Forelimb muscle (tissue), 1 donor: ENCODE data around the gene BCAS3. TPM values are rescaled to one million over a fixed set of nuclear protein-coding genes. Genes with fewer than 3 reads are reported as not detected.

Experiments used
- DNase-seq: peaks from one replicate; pipeline ENCODE4 v3.0.0-alpha.2; 2013; ENCODE audit warnings: low read depth
- polyA plus RNA-seq: library from polyadenylated mRNA; unstranded; fragments of 120-200 nt; gene quantifications from one replicate; pipeline ENCODE4 v1.2.1, GENCODE V29; 2013; ENCODE audit not compliant: insufficient read length

BCAS3 gene
- polyA plus RNA-seq, 1 donor = 10.1 TPM

DNA sequence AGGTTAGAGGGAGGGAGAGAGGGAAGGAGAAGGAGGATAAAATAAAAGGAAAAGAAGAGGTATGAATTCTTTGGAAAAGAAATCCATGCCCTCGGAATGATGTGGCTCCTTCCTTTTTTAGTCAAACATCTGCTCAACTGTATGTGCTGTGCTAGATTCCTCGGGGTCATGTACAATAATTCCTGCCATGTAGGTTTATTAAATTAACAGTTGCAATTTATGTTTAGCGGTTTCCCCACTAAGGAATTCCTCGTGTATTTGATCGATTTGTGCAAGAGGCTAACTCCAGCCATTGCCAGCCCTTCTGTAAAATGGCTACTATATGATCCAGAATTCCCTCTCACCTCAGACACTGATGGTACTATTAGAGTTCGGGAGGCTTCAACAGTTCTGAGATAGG is 639.0 kb downstream of the BCAS3 start:
- DNase-seq = no peak

DNA sequence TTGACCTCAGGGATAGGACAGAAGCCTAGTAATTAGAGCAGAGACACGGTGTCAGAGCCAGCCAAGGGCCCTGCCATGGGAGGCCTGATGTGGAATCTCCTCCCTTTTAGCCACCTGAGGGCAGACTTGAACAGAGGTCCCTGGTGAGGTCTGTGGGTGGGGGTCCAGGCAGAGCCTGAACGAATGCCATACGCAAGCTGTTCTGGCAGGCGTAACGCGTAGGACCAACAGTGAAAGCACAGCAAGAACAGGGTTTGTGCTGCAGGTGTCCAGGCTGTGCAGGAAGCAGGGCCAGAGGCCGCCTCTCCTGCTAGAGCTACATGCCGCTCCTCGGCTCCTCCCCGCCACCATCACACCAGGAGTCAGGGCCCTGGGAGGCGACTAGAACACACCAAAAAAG is 640.1 kb downstream of the BCAS3 start:
- no peak for DNase-seq

DNA sequence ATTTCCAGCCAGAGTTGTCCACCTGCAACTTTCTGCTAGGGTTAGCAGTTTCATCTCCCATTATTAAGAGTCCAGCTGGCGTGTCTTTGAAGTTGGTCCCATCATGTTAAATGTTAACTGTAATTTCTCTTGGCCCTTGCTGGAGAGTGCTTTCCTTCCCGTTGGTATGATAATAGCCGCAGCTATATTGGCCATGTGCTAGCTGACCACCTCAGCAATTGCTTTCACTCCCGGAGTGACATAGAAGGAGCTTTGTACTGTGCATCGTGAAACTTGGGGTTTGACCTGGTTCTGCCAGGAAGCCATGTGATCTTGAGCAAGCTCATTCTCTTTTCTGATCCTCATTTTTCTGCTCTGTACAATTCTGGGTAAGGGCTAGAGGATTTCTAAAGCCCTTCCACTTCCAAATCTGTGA is 641.0 kb downstream of the BCAS3 start:
- no peak for DNase-seq

DNA sequence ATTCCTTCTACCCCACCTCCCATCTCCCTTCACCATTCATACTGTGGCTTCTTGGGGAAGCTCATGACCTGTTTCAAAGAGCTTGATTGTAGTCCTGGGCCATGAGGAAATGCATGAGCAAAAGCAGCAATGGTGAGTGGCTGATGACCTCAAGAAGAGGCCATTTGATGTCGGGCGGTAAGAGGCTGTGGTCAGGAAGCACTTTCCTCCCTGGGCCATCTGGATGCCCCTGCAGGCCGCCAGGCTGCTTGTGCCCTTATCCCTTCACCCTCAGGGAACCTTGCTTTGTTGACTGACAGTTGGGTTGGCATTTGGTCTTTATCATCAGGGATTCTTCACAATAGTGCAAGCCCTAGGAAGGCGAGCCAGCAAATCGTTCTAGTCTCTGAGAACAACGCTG is 643.7 kb downstream of the BCAS3 start:
- no peak for DNase-seq

DNA sequence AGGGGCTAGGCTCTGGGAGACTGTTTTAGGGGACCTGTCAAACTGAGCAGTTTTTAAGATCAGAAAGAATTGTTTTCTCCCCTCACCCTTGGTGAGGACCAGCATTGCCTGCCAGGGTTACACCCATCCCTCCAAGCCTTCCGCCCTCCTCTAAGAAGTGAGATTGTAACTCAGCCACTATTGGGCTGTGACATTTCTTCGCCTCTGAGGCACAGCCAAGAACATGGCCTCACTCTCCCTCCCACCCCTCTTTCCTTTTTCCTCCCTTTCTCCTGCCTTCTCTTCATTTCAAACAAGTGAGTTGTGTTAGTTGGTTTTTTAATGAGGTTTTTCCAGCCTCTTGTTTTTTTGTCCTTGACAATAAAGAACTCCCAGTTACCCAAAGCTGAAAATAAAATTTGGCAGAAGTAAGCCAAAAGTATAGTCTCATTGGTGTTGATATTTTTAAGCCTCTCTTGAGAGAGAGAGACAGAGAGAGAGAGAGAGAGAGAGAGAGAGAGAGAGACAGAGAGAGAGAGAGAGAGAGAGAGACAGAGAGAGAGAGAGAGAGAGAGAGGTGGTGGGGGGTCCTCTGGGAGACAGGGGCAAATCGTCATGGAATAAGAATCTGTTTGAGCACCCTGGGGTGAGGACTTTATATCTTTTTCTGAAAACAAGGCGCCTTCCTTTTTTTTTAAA is 644.8 kb downstream of the BCAS3 start:
- DNase-seq = no peak

DNA sequence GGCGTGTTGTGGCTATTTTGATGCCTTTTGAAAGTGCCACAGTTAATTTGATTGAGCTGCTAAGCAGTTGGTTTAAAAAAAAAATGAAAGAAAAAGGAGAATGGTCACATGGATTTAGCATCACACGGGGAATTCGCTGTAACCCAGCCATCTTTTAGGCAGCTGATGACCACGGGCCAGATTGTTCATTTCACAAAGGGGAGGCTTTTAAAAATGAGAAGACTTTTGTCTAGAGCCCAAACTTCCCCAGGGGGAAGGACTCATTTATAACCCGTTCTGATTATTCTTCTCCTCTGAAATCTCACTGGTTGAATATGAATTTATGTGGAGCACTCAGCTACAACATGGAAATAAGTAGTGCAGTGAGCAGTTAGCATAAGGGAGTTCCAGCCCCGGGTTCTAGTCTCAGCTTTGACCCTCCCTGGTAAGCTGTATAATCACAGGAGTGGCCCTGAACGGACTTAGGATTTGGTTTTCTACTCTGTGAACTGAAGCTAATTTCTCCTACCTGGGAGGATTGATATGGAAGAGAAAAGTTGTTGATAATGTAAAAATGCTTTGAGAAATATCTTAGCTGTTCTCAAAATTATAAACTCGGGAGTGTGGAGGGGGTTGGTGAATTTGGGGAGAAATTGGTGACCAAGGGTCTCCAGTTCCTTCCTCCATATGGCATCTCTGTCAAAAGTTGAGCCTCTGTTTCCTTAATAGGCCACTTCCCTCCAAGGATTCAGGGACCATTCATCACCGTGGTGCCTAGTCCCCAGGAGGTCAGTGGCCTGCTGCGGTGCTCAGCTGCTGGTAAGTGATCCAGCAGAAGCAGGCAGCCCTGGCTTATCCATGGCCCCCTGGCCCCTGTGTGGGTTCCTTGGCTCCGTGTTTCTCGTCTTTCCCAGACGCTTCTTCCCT is 645.6 kb downstream of the BCAS3 start:
- DNase-seq = no peak

DNA sequence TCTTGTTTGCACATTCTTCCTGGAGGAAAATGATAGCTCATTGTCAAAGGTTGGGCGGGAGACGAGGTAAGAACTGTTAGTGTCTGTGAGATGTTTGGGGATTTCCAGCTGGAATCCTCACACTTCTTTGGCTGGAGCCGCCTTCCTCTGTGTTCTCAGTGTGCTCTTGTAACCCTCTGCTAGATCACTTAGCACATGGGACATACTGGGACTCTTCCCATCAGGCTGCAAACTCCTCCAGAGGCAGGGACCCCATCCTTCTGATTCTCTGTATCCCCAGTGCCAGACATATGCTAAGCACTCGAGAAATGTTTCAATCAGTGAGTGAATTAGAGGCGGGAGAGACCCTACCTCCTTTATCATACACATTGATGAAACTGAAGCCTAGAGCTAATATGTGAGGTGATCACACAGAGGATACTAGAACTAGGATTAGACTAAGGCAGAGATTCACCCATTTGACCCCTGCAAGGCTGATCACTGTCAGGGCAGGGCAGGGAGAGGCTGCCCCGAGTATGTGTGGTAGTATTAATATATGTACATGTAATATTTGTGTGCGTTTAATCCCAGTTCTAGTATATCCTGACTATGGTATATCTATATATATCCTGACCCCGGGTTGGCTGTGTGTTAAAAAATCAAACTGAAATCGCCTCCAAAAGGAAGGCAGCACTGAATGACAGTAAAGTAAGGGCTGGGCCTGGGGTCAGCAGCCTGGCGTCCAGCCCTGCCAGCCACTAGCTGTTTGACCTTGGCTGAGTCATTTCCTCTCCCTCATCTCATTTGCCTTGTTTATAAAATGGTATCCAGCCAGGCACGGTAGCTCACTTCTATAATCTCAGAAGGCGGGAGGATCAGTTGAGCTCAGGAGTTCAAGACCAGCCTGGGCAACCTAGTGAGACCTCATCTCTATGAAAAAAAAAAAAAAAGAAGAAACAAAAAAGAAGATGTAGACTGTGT is 646.5 kb downstream of the BCAS3 start:
- no peak for DNase-seq

DNA sequence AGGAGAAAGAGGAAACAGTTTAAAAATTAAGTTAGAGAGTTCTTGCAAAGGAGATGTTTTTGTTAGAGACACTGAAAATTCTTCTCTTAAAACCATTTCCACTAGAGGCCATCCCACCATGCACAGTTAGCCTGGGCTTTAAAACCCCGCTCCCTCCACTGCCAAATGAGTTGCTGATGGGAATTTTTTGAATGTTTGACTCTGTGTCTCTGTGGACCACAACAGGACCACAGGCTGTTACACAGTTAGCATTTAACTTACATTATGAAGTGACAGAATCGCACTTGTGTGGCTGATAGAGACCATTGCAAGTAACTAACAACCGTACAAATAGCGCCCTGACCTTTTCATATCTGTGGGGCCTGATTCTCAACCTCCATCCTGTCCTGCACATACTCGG is 647.3 kb downstream of the BCAS3 start:
- no peak for DNase-seq

DNA sequence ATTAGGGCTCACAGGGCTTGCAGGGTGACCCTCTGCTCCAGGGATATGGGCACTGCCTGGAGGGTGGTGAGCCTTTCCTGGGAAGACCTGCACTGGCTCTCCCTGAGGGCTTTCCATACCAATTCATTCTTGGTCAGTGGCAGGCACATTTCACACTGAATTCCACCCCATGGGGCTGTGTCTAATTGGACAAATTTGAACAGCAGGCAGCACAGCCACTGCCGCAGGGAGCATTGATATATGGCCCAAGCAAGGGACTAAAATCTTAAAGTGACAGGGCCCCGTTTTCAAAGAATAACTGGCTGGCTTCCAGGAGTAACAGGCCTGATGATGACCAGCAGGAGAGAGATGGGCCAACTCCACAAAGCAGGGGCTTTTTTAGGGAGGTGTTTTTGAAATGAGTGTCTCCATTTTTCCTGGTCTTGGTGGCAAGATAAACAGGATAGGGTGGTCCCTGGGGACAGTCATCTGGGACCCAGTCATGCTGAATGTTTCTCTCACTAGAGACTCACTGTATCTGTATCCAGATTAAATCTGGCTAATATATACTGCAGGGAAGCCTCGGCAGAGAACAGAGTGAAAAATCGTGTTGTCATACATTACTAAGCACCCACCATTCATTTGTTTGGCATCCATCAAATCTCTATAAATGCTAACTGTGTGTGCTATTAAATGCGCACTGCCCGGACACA is 647.9 kb downstream of the BCAS3 start:
- DNase-seq = no peak

DNA sequence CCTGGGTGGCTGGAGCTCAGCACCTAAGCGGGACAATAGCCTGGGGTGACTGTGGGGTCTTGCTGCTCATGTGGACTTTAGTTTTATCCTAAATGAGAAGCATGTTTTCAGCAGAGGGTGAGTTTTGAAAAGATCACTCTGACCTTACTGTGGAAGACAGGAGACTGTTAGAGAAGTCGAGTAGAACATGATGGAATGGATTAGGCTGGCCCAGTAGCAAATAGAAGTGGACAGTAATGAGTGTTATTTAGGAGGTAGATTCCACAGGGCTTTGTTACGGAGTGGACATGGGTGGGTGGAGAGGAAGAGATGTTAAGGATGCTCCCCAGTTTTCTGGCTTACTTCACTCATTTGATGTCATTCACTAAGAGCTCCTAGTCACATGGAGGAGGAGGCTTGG is 648.7 kb downstream of the BCAS3 start:
- DNase-seq = no peak

DNA sequence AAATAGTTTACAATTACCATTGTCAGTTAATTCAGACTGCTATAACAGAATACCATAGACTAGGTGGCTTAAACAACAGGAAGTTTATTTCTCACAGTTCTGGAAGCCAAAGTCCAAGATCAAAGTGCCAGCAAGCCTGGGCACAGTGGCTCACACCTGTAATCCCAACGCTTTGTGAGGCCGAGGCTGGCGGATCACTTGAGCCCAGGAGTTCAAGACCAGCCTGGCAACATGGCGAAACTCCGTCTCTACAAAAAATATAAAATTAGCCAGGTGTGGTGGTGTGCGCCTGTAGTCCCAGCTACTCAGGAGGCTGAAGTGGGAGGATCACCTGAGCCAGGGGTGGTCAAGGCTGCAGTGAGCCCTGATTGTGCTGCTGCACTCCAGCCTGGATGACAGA is 650.7 kb downstream of the BCAS3 start:
- DNase-seq = no peak

DNA sequence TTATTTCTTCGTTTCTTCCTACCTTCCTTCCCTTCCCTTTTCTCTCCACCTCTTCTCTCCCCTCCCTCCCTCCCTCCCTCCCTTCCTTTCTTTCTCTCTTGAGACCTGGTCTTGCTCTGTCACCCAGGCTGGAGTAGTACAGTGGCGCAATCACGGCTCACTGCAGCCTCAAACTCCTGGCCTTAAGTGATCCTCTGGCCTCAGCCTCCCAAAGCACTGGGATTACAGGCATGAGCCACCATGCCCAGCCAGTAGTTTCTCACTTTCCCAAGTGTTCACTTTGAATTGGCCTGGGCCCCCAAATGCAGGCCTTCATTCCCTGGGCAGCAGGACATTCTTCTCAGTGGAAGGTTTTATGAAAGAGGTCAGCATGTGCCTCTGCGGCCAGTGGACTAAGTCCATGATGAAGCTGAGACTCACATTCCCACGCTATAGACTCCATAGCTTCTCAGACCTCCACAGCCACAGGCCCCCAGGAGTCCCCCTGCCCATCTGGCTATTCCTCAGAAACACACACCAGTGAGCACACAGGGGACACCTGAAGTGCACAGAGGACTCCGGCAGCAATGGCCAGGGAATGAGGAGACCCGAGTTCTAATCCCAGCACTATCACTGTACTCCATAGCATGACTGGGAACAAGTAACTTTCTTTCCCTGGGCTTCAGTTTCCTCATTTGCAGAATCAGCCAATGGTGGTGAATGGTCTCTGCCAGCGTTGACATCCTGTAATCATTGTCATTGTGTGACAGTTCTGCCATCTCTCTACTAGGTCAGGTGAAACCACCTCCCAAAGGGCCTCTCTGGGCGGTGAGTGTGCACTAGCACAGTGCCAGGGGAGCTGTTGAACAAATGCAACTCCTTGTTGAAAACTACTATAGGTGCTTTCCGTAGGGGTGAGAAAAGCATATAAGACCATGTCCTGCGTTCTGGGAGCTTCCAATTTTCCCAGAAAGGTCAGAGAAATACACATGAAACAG is 652.8 kb downstream of the BCAS3 start:
- no peak for DNase-seq

DNA sequence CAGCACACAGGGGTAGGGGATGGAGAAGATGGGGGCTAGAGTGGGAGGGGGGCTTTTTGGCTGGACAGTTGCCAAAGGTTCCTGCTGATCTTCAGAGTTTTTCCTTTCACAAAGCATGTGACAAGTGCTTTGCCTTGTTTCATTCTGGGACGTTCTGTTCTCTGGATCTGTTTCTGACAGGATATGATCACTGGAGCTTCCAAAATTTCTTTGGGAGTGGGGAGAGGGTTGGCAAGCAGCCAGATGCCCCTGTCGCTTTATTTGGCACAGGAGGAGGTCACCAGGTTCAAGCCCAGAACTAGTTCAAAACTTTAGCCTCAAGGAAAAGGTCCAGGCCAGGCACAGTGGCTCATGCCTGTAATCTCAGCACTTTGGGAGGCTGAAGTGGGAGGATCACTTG is 653.5 kb downstream of the BCAS3 start:
- no peak for DNase-seq

DNA sequence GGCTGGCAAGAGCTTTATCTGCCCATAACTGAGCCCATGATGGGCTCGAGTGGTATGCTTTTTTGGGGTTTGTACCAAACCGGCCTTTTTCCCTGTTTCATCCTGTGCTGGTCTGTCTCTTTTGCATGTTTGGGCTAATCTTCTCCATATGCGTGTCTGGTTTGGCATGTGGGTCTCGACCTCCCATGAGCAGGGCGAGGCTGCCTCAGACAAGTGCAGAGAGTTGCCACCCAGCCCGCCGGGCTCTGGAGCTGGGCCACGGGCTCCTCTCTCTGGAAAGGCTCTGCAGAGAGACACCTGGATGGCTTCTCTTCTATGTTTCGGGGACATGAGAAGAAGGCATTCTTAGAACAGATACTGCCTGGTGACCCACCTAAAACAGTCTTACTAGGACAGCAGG is 654.2 kb downstream of the BCAS3 start:
- no peak for DNase-seq

DNA sequence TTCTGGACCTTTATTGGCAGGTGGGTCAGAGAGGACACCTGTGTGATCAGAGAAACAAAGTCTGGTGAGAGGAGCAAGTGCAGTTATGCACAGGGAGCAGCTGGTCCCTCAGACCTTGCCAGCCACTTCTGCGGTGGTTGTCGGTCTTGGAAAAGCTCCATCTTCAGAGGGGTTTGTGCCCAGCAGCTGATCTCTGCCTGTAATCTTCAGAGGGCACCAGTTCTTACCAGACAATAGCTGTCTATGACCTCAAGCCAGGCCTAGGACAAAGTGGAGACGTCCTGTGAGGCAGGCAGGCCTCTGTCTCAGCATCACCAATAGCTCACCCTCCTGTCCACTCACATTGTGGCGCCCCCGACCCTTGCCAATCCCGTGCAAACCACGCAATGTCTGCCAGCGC is 655.5 kb downstream of the BCAS3 start:
- no peak for DNase-seq

DNA sequence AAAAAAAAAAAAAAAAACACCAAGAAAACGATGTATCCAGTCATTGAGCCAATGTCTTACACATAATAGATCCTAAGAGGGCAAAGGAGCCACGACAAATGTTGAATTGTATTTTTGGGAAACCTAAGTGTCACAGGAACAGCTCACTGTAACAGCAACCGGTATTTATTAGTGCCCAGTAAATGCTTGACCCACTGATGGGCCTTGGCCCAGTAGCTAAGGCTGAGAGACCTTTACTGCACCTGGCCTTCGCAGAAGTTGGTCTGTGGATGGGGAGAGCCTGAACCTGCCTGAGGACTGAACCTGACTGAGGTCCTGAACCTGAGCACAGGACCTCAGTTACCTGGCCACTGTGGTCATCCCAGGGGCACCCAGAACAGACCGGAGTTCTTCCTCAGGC is 657.0 kb downstream of the BCAS3 start:
- no peak for DNase-seq

DNA sequence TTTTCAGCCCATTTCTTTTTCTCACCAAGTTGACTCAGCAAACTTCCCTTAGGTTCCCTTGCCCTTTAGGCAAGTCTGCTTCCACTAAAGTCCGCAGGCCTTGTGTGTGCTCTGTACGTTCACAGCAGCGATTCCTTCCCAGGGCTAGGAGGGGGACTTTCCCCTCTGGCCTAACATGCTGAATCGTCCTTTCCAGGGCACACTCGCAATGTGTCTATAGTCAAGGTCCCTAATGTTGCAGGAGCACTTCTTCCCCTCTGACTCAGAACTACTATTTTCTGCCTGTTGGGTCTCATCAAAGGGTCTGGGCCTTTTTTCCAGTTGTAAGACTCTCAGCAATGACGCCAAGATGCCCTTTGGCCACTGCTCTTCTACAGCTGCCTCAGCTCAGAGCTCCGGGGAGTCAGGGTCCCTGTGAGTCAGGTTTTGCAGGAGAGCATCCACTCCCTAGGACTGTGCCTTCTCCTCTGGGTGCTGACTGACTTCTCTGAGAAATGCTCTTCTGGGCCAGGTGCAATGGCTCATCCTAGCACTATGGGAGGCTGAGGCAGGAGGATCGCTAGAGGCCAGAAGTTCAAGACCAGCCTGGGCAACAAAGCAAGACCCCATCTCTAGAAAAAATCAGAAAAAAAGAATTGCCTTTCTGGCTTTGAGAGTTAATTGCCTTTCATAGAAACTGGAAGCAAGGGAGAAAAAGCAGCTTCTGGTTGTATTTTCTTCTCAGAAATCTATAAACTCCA is 657.6 kb downstream of the BCAS3 start:
- no peak for DNase-seq

DNA sequence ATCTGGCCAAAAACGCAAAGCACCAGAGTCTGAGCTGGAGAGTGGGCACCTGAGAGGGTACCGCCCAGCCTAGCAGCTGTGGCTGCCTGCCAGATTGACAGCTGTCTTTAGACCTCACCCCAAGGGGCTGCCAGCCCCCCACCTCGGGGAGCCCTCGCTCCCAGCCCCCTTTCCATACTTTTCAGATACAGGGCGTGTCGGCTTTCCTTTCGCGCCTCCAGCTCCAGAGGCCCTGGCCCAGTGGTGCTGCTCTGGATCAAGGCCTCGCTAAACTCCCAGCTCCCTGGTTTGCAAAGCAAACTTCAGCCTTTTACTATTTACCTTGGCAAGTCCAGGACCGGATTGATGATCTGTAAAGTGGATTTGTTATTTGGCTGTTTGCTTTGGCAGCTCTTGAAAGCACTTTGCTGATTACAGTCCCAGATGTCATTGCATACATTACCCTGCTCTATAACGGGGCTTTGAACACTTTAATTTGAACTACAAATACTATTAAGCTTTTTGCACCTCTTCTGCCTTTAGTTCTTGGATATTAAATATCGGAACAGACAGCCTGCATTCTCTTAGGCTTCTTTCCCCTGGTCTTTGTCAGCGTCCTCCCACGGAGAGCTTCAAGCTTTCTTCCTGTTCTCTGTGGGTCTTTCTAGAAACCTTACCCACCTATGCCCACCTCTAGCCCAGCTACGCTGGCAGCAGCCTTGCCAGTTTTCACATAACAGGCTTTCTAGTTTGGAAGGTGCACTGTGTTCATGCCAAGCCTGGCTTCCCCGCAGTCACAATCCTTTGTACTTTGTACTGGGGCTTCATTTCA is 658.4 kb downstream of the BCAS3 start:
- DNase-seq = no peak

DNA sequence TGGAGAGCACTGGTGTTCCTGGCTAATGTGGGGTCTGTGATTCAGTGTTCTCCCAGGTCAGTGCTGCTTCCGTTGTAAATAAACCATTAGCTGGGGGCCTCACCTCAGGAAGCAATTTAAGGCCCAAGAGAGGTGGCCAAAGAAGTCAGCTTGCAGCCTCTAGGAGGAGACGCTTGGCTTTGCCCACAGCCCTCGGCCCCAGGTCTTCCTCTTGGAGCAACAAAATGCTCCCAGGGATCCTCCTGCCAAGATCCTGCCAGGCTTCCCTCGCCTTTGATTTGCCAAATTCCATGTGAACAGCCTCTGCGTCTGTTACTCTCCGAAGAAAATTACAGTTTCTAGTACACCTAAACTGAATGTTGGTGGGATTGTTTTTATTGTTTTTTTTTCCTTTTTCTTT is 659.6 kb downstream of the BCAS3 start:
- no peak for DNase-seq
